AG09319 (cell line): Measurements from ENCODE around the gene TMA7B.
"Not testable (repeated sequence)": the region's sequence is repeated elsewhere in the genome, so short reads cannot be mapped to it uniquely, and the experiment has no call there.

Experiments
- DNase-seq: peaks from one replicate; pipeline ENCODE4 v3.0.0-alpha.2; 2010; ENCODE audit warnings: low read depth; ENCODE audit errors: extremely low read depth
- CTCF ChIP-seq: IDR thresholded peaks from 2 replicates; pipeline ENCODE4 v1.5.1; 2011; ENCODE audit warnings: low read depth, mild to moderate bottlenecking, inconsistent platforms, low read length, moderate library complexity

Gene TMA7B

GRCh38 chr22:39947220-39948216 lies 12.7 kb upstream of the TMA7B start:
- DNase-seq, result no peak
- no peak for TF ChIP-seq CTCF

- no peak for TF ChIP-seq CTCF
- no peak for DNase-seq
Measured at GRCh38 chr22:39949964-39950737, 10.0 kb upstream of the TMA7B start.

- DNase-seq, result not testable (repeated sequence)
Measured at GRCh38 chr22:39951603-39952293, 8.4 kb upstream of the TMA7B start.

GRCh38 chr22:39952347-39952746 lies 7.8 kb upstream of the TMA7B start:
- TF ChIP-seq CTCF, result no peak
- DNase-seq, result no peak

- DNase-seq, result no peak
- no peak for TF ChIP-seq CTCF
Measured at GRCh38 chr22:39953101-39953500, 7.1 kb upstream of the TMA7B start.

- no peak for TF ChIP-seq CTCF
- no peak for DNase-seq
Measured at GRCh38 chr22:39954584-39955055, 5.6 kb upstream of the TMA7B start.

GRCh38 chr22:39955675-39956074 lies 4.5 kb upstream of the TMA7B start:
- no peak for TF ChIP-seq CTCF
- no peak for DNase-seq
